ENCODE data around the gene MLLT1. TPM values are rescaled to one million over a fixed set of nuclear protein-coding genes. Genes with fewer than 3 reads are reported as not detected.

MLLT1 gene
- total and polyA plus RNA-seq, 10 donors, result 10.1 to 57.2 (median 25.1) TPM

GRCh38 chr19:6217752-6218334 is 61.9 kb downstream of the MLLT1 start:
- WGBS, 5 donors, result 76 to 91% (median 88%) methylated on average over 5 to 17 of the region's 17 CpGs
- TF ChIP-seq POLR2A (IDR thresholded peaks at IDR 0.05), result no peak
- no peak for TF ChIP-seq POLR2AphosphoS5 (IDR thresholded peaks at IDR 0.05)
- TF ChIP-seq CTCF (IDR thresholded peaks at IDR 0.05 in 8 of 11, conservative IDR thresholded peaks at IDR 0.05 in 3 of 11), result no peak
- peaks cover 0 to 90% (median 36%) of the 10 kb centered on the region in 6 donors for H3K36me3 ChIP-seq
- no peak overlapping the region for H3K27ac ChIP-seq
- H3K9me3 ChIP-seq, result no peaks in the 10 kb centered on the region
- no peak overlapping the region for H3K4me3 ChIP-seq
- H3K4me1 ChIP-seq, result peaks cover 3 to 62% (median 38%) of the 10 kb centered on the region in 6 donors
- no peaks in the 10 kb centered on the region for H3K27me3 ChIP-seq (replicated peaks in 1 of 7)
- intact Hi-C loops (cut with DNase I; ENCODE audit: low total_unique reads), result loop anchor here (5.0 to 10.0 kb wide), 2 partner anchors 64 to 87 kb away; no protein-coding TSS in a partner anchor
- DNase-seq, result no peak

GRCh38 chr19:6216996-6217751 is 62.6 kb downstream of the MLLT1 start:
- DNase-seq, result peak; percentile 71
- H3K27ac ChIP-seq, result no peak overlapping the region
- no peaks in the 10 kb centered on the region for H3K9me3 ChIP-seq
- WGBS, 5 donors, result 62 to 87% (median 81%) methylated on average over 12 to 21 of the region's 21 CpGs
- H3K27me3 ChIP-seq (replicated peaks in 1 of 7), result no peaks in the 10 kb centered on the region
- no peak for TF ChIP-seq POLR2A (IDR thresholded peaks at IDR 0.05)
- TF ChIP-seq POLR2AphosphoS5 (IDR thresholded peaks at IDR 0.05), result peak in 1 of 3 donors; percentile 39
- TF ChIP-seq CTCF (IDR thresholded peaks at IDR 0.05 in 8 of 11, conservative IDR thresholded peaks at IDR 0.05 in 3 of 11), result no peak
- intact Hi-C loops (cut with DNase I; ENCODE audit: low total_unique reads), result loop anchor here (5.0 to 10.0 kb wide), 2 partner anchors 65 to 88 kb away; no protein-coding TSS in a partner anchor
- peaks cover 0 to 90% (median 37%) of the 10 kb centered on the region in 6 donors for H3K36me3 ChIP-seq
- H3K4me3 ChIP-seq, result no peak overlapping the region
- H3K4me1 ChIP-seq, result peaks cover 3 to 56% (median 33%) of the 10 kb centered on the region in 6 donors

- H3K9me3 ChIP-seq, result no peaks in the 10 kb centered on the region
- no peak overlapping the region for H3K27ac ChIP-seq
- H3K4me3 ChIP-seq, result no peak overlapping the region
- DNase-seq, result peak; percentile 68
- intact Hi-C loops (cut with DNase I; ENCODE audit: low total_unique reads), result loop anchor here (5.0 to 10.0 kb wide), 2 partner anchors 66 to 88 kb away; no protein-coding TSS in a partner anchor
- TF ChIP-seq POLR2A (IDR thresholded peaks at IDR 0.05), result no peak
- peak in 1 of 3 donors; percentile 8 for TF ChIP-seq POLR2AphosphoS5 (IDR thresholded peaks at IDR 0.05)
- peaks cover 0 to 90% (median 37%) of the 10 kb centered on the region in 6 donors for H3K36me3 ChIP-seq
- WGBS, 5 donors, result 84 to 92% (median 88%) methylated on average over 24 to 36 of the region's 36 CpGs
- no peaks in the 10 kb centered on the region for H3K27me3 ChIP-seq (replicated peaks in 1 of 7)
- H3K4me1 ChIP-seq, result peaks cover 3 to 48% (median 32%) of the 10 kb centered on the region in 6 donors
Observed at GRCh38 chr19:6216236-6216995, 63.4 kb downstream of the MLLT1 start.

DNA sequence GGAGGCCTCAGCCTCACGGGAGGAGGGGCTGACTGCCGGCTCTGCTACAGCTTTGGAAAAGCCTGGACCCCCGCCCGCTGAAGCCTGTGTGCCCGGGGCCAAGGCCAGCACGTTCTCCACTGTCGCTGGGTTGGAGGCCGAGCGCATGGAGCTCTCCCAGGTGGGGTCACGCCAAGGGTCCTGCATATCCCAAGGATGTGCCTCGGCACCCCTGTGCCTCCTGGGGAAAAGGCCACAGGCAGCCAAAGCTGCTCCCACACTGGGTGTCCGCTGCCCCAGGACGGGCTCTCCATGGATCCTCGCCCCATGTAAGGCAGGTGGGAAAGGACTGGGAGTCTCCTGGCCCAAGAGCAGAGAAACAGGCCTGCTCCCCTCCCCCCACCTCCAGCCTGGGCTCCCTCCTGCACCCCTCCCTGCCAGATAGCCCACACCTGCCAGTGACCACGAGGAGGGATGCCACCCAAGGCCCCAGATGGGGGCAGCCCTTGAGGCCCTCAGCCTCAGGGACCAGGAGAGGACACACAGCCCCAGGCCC is 64.0 kb downstream of the MLLT1 start:
- 77 to 95% (median 85%) methylated on average over 4 to 15 of the region's 15 CpGs for WGBS, 5 donors

More for the DNA sequence above, 64.0 kb downstream of the MLLT1 start:
- intact Hi-C loops (cut with DNase I; ENCODE audit: low total_unique reads), result loop anchor here (5.0 to 10.0 kb wide), 2 partner anchors 67 to 89 kb away; no protein-coding TSS in a partner anchor
- DNase-seq, result peak; percentile 61
- Histone ChIP-seq H3K27me3 (replicated peaks in 1 of 7) (no peaks in the 10 kb centered on the region), H3K4me1 (peaks cover 3 to 46% (median 29%) of the 10 kb centered on the region in 6 donors), H3K36me3 (peaks cover 0 to 90% (median 33%) of the 10 kb centered on the region in 6 donors), H3K4me3 (no peak overlapping the region), H3K27ac (no peak overlapping the region), H3K9me3 (no peaks in the 10 kb centered on the region)
- TF ChIP-seq CTCF (IDR thresholded peaks at IDR 0.05 in 8 of 11, conservative IDR thresholded peaks at IDR 0.05 in 3 of 11) (no peak), POLR2AphosphoS5 (IDR thresholded peaks at IDR 0.05) (no peak), POLR2A (IDR thresholded peaks at IDR 0.05) (no peak)
